ENCODE data around the gene HOMER1.
"Not testable (repeated sequence)": the region's sequence is repeated elsewhere in the genome, so short reads cannot be mapped to it uniquely, and the experiment has no call there.

HOMER1 gene

DNA sequence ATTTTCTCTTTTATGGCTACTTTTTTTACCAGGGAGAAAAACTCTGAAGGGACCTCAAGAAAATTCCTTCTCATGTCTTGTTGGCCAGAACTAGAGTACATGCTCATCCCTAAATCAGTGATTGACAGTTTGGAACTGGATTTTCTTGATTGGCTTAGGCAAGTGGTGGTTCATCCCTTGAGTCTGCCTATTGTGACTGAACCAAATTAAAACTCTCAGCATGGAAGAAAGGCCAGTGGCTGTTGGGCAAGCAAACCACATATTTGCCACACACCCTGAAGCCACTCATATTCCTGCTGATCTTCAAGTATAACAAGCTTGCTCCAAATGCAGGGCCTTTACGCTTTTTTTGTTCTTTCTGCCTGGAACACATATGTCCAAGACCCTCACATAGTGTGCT lies 7.2 kb upstream of the HOMER1 start:
- DNase-seq (ENCODE audit: low spot score) = no peak
- in situ Hi-C loops (cut with MboI; ENCODE audit: low sequenced_read_pairs, unreplicated experiment) = no loop called here
- TF ChIP-seq, protein P1, sequence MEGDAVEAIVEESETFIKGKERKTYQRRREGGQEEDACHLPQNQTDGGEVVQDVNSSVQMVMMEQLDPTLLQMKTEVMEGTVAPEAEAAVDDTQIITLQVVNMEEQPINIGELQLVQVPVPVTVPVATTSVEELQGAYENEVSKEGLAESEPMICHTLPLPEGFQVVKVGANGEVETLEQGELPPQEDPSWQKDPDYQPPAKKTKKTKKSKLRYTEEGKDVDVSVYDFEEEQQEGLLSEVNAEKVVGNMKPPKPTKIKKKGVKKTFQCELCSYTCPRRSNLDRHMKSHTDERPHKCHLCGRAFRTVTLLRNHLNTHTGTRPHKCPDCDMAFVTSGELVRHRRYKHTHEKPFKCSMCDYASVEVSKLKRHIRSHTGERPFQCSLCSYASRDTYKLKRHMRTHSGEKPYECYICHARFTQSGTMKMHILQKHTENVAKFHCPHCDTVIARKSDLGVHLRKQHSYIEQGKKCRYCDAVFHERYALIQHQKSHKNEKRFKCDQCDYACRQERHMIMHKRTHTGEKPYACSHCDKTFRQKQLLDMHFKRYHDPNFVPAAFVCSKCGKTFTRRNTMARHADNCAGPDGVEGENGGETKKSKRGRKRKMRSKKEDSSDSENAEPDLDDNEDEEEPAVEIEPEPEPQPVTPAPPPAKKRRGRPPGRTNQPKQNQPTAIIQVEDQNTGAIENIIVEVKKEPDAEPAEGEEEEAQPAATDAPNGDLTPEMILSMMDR (IDR thresholded peaks at IDR 0.05; ENCODE audit: borderline replicate concordance, control extremely low read depth, extremely low read depth, insufficient read depth, missing control alignments) = no peak

DNA sequence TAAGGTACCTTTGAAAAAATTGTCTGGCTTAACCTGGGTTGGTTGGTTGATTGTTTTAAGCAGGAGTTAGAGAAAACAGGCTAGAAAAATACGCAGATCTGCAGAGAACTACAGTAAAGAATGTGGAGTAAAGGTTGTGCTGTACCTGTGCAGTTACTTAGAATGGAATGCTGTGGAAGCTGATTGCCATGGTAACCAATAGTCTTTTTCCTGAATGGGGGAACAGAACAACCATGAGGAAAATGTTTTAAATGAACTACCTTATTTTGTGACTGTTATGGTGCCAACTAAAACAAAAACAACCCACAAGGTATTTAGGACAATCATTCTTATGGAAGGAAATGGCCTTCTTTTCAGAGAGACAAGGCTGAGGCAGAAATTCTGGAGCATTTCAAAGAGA lies 4.8 kb upstream of the HOMER1 start:
- TF ChIP-seq, protein P1 (IDR thresholded peaks at IDR 0.05; ENCODE audit: borderline replicate concordance, control extremely low read depth, extremely low read depth, insufficient read depth, missing control alignments) = no peak
- in situ Hi-C loops (cut with MboI; ENCODE audit: low sequenced_read_pairs, unreplicated experiment) = no loop called here

DNA sequence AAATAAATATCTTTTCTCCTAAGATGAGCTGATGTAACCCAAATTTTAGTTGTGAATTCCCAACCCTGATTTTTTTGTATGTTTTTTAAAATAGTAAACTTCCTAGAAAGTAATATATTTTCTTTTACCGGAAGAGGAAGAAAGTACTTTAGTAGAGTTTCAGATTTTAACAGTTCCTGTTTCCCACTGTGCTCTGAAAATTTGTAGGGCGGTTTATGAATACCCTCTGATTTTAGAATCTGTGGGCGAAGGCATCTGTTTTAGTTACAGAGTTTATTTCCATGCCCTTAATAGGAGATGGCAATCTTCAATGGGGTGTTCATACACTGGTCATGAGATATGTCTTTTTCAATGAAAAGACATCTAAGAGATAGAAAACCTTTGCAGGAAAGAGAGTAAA lies 3.7 kb upstream of the HOMER1 start:
- TF ChIP-seq, protein P1 (IDR thresholded peaks at IDR 0.05; ENCODE audit: borderline replicate concordance, control extremely low read depth, extremely low read depth, insufficient read depth, missing control alignments) = no peak
- in situ Hi-C loops (cut with MboI; ENCODE audit: low sequenced_read_pairs, unreplicated experiment) = no loop called here
- no peak for DNase-seq (ENCODE audit: low spot score)

More for the DNA sequence above, 4.8 kb upstream of the HOMER1 start:
- DNase-seq (ENCODE audit: low spot score) = no peak

DNA sequence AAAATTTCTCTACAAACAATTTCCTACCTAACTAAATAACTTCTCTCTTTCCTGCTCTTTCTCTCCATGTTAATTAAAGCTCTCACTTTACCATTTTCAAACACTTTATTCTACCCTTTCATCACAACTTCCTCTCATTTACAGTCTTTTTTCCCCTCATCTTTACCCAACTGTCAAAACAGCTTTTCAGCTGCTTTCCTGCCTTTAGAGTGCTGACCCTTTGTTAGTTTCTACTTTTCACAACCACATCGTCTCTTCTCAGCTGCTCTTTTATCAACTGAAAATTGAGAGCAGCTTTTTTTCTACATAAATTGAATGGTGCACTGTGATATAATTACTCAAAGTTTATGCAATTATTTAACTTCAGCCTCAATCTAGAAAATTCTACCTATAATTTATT lies 3.1 kb upstream of the HOMER1 start:
- DNase-seq (ENCODE audit: low spot score) = no peak
- TF ChIP-seq, protein P1 (IDR thresholded peaks at IDR 0.05; ENCODE audit: borderline replicate concordance, control extremely low read depth, extremely low read depth, insufficient read depth, missing control alignments) = no peak
- in situ Hi-C loops (cut with MboI; ENCODE audit: low sequenced_read_pairs, unreplicated experiment) = no loop called here

DNA sequence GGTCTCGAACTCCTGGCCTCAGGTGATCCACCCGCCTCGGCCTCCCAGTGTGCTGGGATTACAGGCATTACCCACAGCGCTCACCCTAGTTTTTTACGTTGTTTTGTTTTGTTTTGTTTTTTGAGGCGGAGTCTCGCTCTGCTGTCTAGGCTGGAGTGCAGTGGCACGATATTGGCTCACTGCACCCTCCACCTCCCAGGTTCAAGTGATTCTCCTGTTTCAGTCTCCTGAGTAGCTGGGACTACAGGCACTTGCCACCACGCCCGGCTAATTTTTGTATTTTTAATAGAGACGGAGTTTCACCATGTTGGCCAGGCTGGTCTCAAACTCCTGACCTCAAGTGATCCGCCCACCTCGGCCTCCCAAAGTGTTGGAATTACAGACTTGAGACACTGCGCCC lies 2.4 kb upstream of the HOMER1 start:
- DNase-seq (ENCODE audit: low spot score); in situ Hi-C loops (cut with MboI; ENCODE audit: low sequenced_read_pairs, unreplicated experiment): not testable (repeated sequence)

DNA sequence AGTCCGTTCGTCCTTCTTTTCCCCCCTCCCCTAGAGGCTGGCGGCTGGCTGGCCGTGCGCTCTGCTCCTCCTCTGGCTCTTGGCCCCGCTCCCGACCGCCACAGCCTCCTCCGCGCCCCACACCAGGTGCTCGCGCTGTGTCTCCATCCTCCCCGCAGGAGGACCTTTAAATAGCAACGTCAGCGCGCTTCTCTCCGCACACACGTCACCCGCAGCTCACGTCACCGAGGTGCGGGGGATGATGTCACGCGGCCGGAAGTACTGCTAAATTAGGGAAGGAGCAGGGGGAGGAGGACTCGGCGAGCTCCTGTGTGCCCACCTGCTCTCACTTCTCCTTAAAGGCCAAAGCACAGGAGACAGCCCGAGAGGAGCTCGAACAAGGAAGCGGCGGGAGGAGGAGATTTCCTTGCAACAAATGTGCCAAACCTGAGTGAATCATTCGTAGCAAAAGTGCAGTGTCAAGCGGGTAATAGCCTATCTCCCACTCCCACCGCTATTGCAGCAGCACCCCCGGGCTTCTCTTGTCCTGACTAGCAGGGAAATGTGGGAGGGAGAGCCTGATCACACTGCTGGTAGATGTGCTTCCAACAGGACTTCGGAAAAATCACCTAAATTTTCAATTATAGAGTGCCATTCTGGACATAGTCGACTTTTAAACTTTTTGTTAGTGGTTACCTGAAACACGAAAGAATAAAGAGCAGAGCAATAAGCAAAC lies 614 bp upstream of the HOMER1 start:
- peak; percentile 91 for DNase-seq (ENCODE audit: low spot score)
- TF ChIP-seq, protein P1 (IDR thresholded peaks at IDR 0.05; ENCODE audit: borderline replicate concordance, control extremely low read depth, extremely low read depth, insufficient read depth, missing control alignments) = no peak
- in situ Hi-C loops (cut with MboI; ENCODE audit: low sequenced_read_pairs, unreplicated experiment) = no loop called here

DNA sequence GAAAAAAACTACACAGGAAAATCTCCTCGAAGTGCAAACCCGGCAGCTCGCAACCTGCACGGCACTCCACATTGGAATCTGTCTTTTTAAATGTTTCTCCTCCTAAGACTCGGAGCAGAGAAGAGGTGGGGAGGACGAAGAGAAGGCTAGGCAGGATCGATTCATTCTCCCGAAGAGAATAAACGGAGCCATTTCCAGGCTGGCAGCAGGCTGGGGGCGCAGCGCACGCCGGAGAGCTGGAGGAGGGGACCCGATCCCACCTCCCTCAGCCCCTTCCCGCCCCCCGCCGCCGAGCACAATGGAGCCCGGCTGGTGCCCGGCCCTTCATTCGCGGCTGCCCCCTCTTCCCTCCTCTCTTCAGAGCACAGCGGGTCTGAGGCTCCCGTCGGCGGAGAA lies 628 bp downstream of the HOMER1 start:
- TF ChIP-seq, protein P1 (IDR thresholded peaks at IDR 0.05; ENCODE audit: borderline replicate concordance, control extremely low read depth, extremely low read depth, insufficient read depth, missing control alignments) = no peak
- DNase-seq (ENCODE audit: low spot score) = peak; percentile 24
- in situ Hi-C loops (cut with MboI; ENCODE audit: low sequenced_read_pairs, unreplicated experiment) = no loop called here

Measured in GM13976 (cell line).